ENCODE data around the gene LHX6.
A peak's percentile ranks its signal among the peaks of the same experiment; 100 is the strongest.

The LHX6 gene

DNA sequence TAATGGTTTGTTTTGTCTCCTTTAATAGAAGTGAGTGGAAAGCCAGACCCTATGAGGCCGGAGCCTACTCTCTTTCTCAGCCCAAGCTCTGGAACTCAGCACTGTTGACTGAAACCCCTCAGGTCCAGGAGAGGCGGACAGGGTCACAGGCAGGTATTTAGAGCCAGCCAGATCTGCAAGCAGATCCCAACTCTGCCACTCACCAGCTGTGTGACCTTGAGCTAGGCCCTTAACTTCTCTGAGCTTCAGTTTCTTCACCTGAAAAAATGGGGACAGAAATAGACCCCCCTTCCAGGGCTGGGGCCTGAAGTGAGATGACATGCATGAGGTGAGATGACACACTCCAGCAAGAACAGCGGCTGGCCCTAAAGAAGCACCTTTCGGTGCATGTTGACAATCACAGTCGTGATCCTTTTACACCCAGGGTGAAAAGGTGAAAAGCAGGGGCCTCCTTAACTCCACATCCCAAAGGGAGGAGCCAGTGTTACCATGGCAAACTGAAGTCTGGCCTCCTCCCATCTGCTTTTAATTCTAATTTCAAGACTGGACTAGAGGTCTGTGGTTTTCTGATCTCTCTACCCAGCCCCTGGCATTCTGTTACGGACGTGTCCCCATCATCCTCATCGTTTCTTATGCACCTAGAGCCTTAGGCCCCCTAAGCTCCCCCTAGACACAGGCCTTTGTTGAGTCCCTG, 41.8 kb downstream of the LHX6 start:
- H3K4me3 ChIP-seq (ENCODE audit: control insufficient read depth, low read depth, low read length) = no peak overlapping the region
- TF ChIP-seq, protein P1, sequence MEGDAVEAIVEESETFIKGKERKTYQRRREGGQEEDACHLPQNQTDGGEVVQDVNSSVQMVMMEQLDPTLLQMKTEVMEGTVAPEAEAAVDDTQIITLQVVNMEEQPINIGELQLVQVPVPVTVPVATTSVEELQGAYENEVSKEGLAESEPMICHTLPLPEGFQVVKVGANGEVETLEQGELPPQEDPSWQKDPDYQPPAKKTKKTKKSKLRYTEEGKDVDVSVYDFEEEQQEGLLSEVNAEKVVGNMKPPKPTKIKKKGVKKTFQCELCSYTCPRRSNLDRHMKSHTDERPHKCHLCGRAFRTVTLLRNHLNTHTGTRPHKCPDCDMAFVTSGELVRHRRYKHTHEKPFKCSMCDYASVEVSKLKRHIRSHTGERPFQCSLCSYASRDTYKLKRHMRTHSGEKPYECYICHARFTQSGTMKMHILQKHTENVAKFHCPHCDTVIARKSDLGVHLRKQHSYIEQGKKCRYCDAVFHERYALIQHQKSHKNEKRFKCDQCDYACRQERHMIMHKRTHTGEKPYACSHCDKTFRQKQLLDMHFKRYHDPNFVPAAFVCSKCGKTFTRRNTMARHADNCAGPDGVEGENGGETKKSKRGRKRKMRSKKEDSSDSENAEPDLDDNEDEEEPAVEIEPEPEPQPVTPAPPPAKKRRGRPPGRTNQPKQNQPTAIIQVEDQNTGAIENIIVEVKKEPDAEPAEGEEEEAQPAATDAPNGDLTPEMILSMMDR (IDR thresholded peaks at IDR 0.05; ENCODE audit: control insufficient read depth, insufficient read depth, low read depth, low read length, missing control alignments) = no peak
- no peak for DNase-seq (ENCODE audit: low read depth)

DNA sequence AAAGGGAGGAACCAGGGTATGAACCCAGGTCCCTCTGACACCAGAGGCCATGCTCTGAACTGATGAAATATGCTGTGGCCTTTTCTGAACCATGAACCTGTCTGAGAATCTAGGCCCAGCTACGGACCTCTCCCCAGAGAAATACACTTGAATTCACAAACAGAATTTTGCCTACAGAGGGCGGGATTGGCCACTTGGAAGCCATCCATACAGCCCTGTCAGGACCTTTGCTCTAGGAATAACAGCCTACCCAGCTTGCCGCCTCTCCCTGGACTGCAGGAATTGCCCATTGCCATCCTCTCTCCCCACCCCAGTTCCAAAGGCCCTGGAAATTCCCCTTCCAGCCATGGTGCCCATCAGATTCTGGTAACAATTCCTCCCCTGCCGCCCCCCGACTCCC, 42.5 kb downstream of the LHX6 start:
- no peak overlapping the region for H3K4me3 ChIP-seq (ENCODE audit: control insufficient read depth, low read depth, low read length)
- DNase-seq (ENCODE audit: low read depth) = no peak

DNA sequence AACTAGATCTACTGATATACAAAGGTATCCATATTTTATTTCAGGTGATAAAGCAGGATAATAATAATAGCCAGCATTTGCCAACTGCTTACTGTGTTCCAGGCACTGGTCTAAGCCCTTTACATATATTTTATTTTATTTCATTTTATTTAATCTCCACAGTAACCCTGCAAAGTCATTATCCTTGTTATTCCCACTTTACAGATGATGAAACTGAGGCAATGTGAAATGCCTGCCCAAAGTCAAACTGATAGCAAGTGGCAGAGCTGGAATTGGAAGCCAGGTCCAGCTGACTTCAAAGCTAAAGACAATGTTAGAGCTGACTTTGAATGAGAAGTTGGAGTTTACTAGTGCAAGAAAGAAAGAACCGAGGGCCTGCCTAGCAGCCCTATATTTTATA, 44.2 kb downstream of the LHX6 start:
- TF ChIP-seq, protein P1 (IDR thresholded peaks at IDR 0.05; ENCODE audit: control insufficient read depth, insufficient read depth, low read depth, low read length, missing control alignments) = no peak

More for the DNA sequence above, 42.5 kb downstream of the LHX6 start:
- TF ChIP-seq, protein P1 (IDR thresholded peaks at IDR 0.05; ENCODE audit: control insufficient read depth, insufficient read depth, low read depth, low read length, missing control alignments) = no peak

DNA sequence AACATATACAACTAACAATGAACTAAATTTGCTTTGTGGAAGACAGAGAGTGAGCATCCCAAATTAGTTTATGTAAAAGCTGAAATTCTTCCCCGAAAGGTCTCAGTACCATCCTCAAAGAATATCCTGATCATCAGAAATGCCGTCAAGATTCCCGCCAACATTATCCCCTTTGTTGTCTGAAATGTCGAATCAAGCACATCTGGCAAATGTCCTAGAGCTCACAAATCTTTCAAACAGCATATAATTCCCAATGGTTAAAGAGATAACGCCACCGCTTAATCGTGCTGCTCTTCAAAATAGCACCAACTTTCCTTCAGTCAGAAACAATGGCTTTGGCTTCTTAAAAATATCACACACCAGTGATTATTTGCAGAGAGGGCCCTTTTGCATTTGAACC, 45.3 kb downstream of the LHX6 start:
- no peak for DNase-seq (ENCODE audit: low read depth)
- TF ChIP-seq, protein P1 (IDR thresholded peaks at IDR 0.05; ENCODE audit: control insufficient read depth, insufficient read depth, low read depth, low read length, missing control alignments) = no peak
- H3K4me3 ChIP-seq (ENCODE audit: control insufficient read depth, low read depth, low read length) = no peak overlapping the region

More for the DNA sequence above, 44.2 kb downstream of the LHX6 start:
- no peak for DNase-seq (ENCODE audit: low read depth)
- no peak overlapping the region for H3K4me3 ChIP-seq (ENCODE audit: control insufficient read depth, low read depth, low read length)

- DNase-seq (ENCODE audit: low read depth) = peak; percentile 56
- H3K4me3 ChIP-seq (ENCODE audit: control insufficient read depth, low read depth, low read length) = no peak overlapping the region
- TF ChIP-seq, protein P1 (IDR thresholded peaks at IDR 0.05; ENCODE audit: control insufficient read depth, insufficient read depth, low read depth, low read length, missing control alignments) = no peak
Observed at GRCh38 chr9:122180633-122181032, 48.1 kb downstream of the LHX6 start.

DNA sequence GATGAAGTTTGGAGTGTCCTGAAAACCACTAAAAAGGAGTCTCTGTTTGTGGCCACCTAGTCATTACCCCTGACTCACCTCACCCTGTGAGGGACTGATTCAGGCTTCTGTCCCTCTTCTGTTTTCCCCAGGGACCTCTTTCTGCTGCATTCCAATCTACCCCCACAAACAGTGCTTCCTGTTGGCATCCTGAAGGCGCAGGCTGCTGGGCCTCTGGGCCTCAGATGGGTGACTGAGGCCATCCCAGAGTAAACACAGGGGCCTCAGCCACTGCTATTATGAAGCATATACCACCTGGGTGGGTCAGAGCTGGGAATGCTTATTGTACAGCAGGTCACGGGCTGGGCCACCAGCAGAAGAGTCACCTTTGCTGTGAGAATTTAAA, 49.1 kb downstream of the LHX6 start:
- H3K4me3 ChIP-seq (ENCODE audit: control insufficient read depth, low read depth, low read length) = no peak overlapping the region
- no peak for DNase-seq (ENCODE audit: low read depth)
- TF ChIP-seq, protein P1 (IDR thresholded peaks at IDR 0.05; ENCODE audit: control insufficient read depth, insufficient read depth, low read depth, low read length, missing control alignments) = no peak
